GM23248 (cell line): ENCODE results near the gene ENOX2. TPM values are rescaled to one million over a fixed set of nuclear protein-coding genes. Genes with fewer than 3 reads are reported as not detected.

Experiments used
- DNase-seq: peaks from one replicate; pipeline ENCODE4 v3.0.0-alpha.2; 2015
- H2AFZ ChIP-seq: fragments of 200-600 bp; sonication (generic); 2 replicates; pipeline ENCODE4 v1.6.1; 2016; ENCODE audit warnings: antibody characterized with exemption
- H3F3A ChIP-seq: fragments of 200-600 bp; sonication (generic); 2 replicates; pipeline ENCODE4 v1.6.1; 2016; ENCODE audit warnings: mild to moderate bottlenecking, antibody characterized with exemption, mixed run types; ENCODE audit not compliant: insufficient read depth
- H3K27ac ChIP-seq: fragments of 200-600 bp; sonication (generic); 2 replicates; pipeline ENCODE4 v1.5.1; 2016; ENCODE audit warnings: mild to moderate bottlenecking
- H3K27me3 ChIP-seq: fragments of 200-600 bp; sonication (generic); replicated peaks from 2 replicates; pipeline ENCODE4 v1.6.1; 2016; ENCODE audit warnings: mild to moderate bottlenecking; ENCODE audit not compliant: insufficient read depth
- H3K36me3 ChIP-seq: fragments of 200-600 bp; sonication (generic); 2 replicates; pipeline ENCODE4 v1.6.1; 2016; ENCODE audit warnings: low read depth, mild to moderate bottlenecking
- H3K4me1 ChIP-seq: fragments of 200-600 bp; sonication (generic); 2 replicates; pipeline ENCODE4 v1.6.1; 2016; ENCODE audit warnings: mild to moderate bottlenecking; ENCODE audit not compliant: insufficient read depth
- H3K4me2 ChIP-seq: fragments of 200-600 bp; sonication (generic); one replicate; pipeline ENCODE4 v1.6.1; 2016; ENCODE audit warnings: mild to moderate bottlenecking; ENCODE audit not compliant: unreplicated experiment
- H3K4me3 ChIP-seq: fragments of 200-600 bp; sonication (generic); 2 replicates; pipeline ENCODE4 v1.5.1; 2016; ENCODE audit warnings: mild to moderate bottlenecking
- H3K79me2 ChIP-seq: fragments of 200-600 bp; sonication (generic); 2 replicates; pipeline ENCODE4 v1.6.1; 2016; ENCODE audit warnings: mild to moderate bottlenecking; ENCODE audit not compliant: insufficient read depth
- H3K9ac ChIP-seq: fragments of 200-600 bp; sonication (generic); 2 replicates; pipeline ENCODE4 v1.6.1; 2016; ENCODE audit warnings: mild to moderate bottlenecking
- H3K9me2 ChIP-seq: fragments of 200-600 bp; sonication (generic); 2 replicates; pipeline ENCODE4 v1.6.1; 2016; ENCODE audit warnings: mixed run types, mild to moderate bottlenecking, moderate library complexity; ENCODE audit not compliant: insufficient read depth
- H3K9me3 ChIP-seq: fragments of 200-600 bp; sonication (generic); one replicate; pipeline ENCODE4 v1.6.1; 2017; ENCODE audit warnings: low read depth
- H4K20me1 ChIP-seq: fragments of 200-600 bp; sonication (generic); 2 replicates; pipeline ENCODE4 v1.6.0; 2016; ENCODE audit not compliant: insufficient read depth
- EZH2 ChIP-seq: fragments of 200-600 bp; sonication (generic); IDR thresholded peaks from 2 replicates; pipeline ENCODE4 v1.6.1; 2018; ENCODE audit warnings: antibody characterized with exemption, mild to moderate bottlenecking; ENCODE audit not compliant: insufficient read depth, poor library complexity, severe bottlenecking
- EZH2phosphoT487 ChIP-seq: fragments of 200-600 bp; sonication (generic); IDR thresholded peaks from 2 replicates; pipeline ENCODE4 v1.6.1; 2018; ENCODE audit warnings: antibody characterized with exemption, moderate library complexity, mild to moderate bottlenecking, low read depth; ENCODE audit not compliant: insufficient read depth
- whole genome bisulfite sequencing, 2 experiments: methylation state at CpG; one replicate each; pipeline ENCODE4 v1.1.6; 2015 to 2017; ENCODE audit warnings: low lambda C conversion rate in 2 of 2, low coverage in 1 of 2; ENCODE audit errors: missing lambda C conversion rate in 2 of 2; 5-methylcytosine and 5-hydroxymethylcytosine counted together
- in situ Hi-C: fragments of 300-500 bp; cut with MboI; formaldehyde crosslinking; loops from 2 replicates; pipeline ENCODE4 v1.15.0; 2020
- polyA plus RNA-seq: library from polyadenylated mRNA; unstranded; fragments of >200 nt; fragmentation: Nextera tagmentation; extraction: Ambion mirVana; gene quantifications from 2 replicates; pipeline ENCODE4 v1.2.1, GENCODE V29; 2016
- total RNA-seq: library from RNA; depleted of rRNA; stranded (reverse); fragments of >200 nt; shearing (Covaris generic); gene quantifications from 2 replicates; pipeline ENCODE4 v1.2.3, GENCODE V29; 2014

Gene ENOX2
- total and polyA plus RNA-seq, 2 experiments from 2014 or later = 13.6 to 14.5 TPM

GRCh38 chrX:130915302-130915701 lies 12.3 kb upstream of the ENOX2 start:
- H2AFZ ChIP-seq = no peak overlapping the region
- peak; percentile 30 for DNase-seq
- H3K27ac ChIP-seq = no peak overlapping the region
- no peaks in the 10 kb centered on the region for H4K20me1 ChIP-seq
- H3K27me3 ChIP-seq = no peaks in the 10 kb centered on the region
- no peak overlapping the region for H3K4me2 ChIP-seq
- H3K9ac ChIP-seq = no peak overlapping the region
- no peaks in the 10 kb centered on the region for H3F3A ChIP-seq
- H3K79me2 ChIP-seq = no peaks in the 10 kb centered on the region
- TF ChIP-seq EZH2 = no peak
- TF ChIP-seq EZH2phosphoT487 = no peak
- no peaks in the 10 kb centered on the region for H3K36me3 ChIP-seq
- in situ Hi-C loops = loop anchor here (10.0 kb wide), 2 partner anchors 371 to 521 kb away; no protein-coding TSS in a partner anchor
- no peaks in the 10 kb centered on the region for H3K4me1 ChIP-seq
- H3K4me3 ChIP-seq = no peak overlapping the region
- no peaks in the 10 kb centered on the region for H3K9me2 ChIP-seq
- H3K9me3 ChIP-seq = no peaks in the 10 kb centered on the region

DNA sequence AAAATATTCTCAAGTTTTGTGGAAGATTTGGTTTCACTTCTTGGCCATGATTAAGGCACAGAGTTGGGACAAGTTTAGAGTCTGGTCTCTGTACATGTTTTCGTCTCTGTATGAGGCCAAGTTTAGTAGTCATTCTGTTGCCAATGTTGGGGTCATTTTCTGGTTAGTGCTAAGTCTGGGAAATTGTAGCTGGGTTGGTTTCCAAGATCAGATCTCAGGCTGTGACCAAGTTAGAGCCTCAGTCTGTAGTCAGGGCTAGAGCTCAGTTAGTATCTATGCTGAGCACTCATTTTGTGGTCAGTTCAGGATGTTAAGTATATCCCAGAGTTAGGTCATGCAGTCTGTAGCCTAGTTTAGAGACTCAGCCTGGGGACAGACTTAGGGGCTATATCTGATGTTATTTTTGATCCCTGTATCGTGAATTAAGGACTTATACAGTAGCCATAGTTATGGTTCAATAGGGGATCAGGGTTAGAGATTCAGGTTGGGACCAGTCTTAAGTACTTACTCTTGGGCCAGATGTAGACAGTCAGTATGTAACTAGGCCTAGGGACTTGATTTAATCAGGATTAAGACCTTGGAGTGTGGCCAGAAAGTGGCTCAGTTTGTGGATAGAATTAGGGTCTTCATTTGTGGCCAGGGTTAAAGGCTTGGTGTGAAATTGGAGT lies 6.6 kb upstream of the ENOX2 start:
- no peak overlapping the region for H2AFZ ChIP-seq

GRCh38 chrX:130906776-130907175 lies 3.8 kb upstream of the ENOX2 start:
- TF ChIP-seq EZH2phosphoT487 (no peak), EZH2 (no peak)
- DNase-seq = no peak
- Histone ChIP-seq H3K36me3 (no peaks in the 10 kb centered on the region), H3K27me3 (no peaks in the 10 kb centered on the region), H3K4me1 (peaks cover 4% of the 10 kb centered on the region; the same call in 1 of the 2 replicates), H3K9me3 (no peaks in the 10 kb centered on the region), H3K79me2 (peaks cover 7% of the 10 kb centered on the region), H3K4me2 (no peak overlapping the region), H3F3A (no peaks in the 10 kb centered on the region), H3K4me3 (no peak overlapping the region), H4K20me1 (no peaks in the 10 kb centered on the region), H3K27ac (no peak overlapping the region), H2AFZ (no peak overlapping the region), H3K9ac (no peak overlapping the region), H3K9me2 (no peaks in the 10 kb centered on the region)
- in situ Hi-C loops = no loop called here
- 79 to 87% methylated on average over 1 of the region's 1 CpG for WGBS, 2 experiments

More for the DNA sequence above, 6.6 kb upstream of the ENOX2 start:
- Histone ChIP-seq H3K27me3 (no peaks in the 10 kb centered on the region), H3K4me2 (no peak overlapping the region), H3K9me3 (no peaks in the 10 kb centered on the region), H4K20me1 (no peaks in the 10 kb centered on the region), H3K4me1 (no peaks in the 10 kb centered on the region), H3K79me2 (no peaks in the 10 kb centered on the region), H3K27ac (no peak overlapping the region), H3F3A (no peaks in the 10 kb centered on the region), H3K36me3 (no peaks in the 10 kb centered on the region), H3K4me3 (no peak overlapping the region), H3K9me2 (no peaks in the 10 kb centered on the region), H3K9ac (no peak overlapping the region)
- in situ Hi-C loops = loop anchor here (10.0 kb wide), 2 partner anchors 365 to 515 kb away; no protein-coding TSS in a partner anchor
- TF ChIP-seq EZH2phosphoT487 = no peak
- peak; percentile 42 for DNase-seq
- WGBS, 2 experiments = 36 to 55% methylated on average over 2 of the region's 2 CpGs

DNA sequence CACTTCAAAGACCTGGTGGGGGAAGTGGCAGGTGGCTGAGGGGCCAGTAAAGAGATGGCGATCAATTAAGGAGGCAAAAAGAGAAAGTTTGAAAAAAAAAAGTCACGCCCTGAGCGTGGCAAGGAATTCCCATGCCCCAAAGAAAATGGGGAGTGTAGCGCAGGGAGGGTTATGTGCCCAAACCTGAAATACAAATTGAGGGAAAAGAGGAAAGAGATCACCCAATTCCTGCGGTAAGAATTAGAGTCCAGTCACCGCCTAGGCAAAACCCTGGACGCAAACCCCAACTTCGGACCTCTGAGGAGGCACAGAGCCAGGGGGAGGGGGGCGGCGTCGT lies 595 bp downstream of the ENOX2 start:
- Histone ChIP-seq H3K9me3 (no peaks in the 10 kb centered on the region), H3K9me2 (no peaks in the 10 kb centered on the region), H3K36me3 (no peaks in the 10 kb centered on the region), H3K4me2 (peak overlapping the region; percentile 99), H3K27ac (peak overlapping the region; percentile 86), H3K9ac (peak overlapping the region; percentile 98), H3K4me3 (peak overlapping the region; percentile 97), H3K79me2 (peaks cover 7% of the 10 kb centered on the region), H3K27me3 (no peaks in the 10 kb centered on the region), H3K4me1 (peaks cover 4% of the 10 kb centered on the region; the same call in 1 of the 2 replicates), H3F3A (peaks cover 3% of the 10 kb centered on the region; the same call in 1 of the 2 replicates), H4K20me1 (no peaks in the 10 kb centered on the region), H2AFZ (peak overlapping the region; percentile 90)
- DNase-seq = no peak
- TF ChIP-seq EZH2phosphoT487 (no peak), EZH2 (no peak)
- in situ Hi-C loops = no loop called here
- 2 to 3% methylated on average over 5 to 11 of the region's 11 CpGs for WGBS, 2 experiments
